ENCODE data around the gene RHOBTB1.

- TF ChIP-seq CTCF (IDR thresholded peaks at IDR 0.05; ENCODE audit: poor library complexity) (no peak), EZH2 (IDR thresholded peaks at IDR 0.05; ENCODE audit: borderline replicate concordance) (no peak), EZH2phosphoT487 (IDR thresholded peaks at IDR 0.05; ENCODE audit: low read depth, severe bottlenecking, unreplicated experiment) (no peak)
Observed at GRCh38 chr10:60872451-60872850, 71.5 kb downstream of the RHOBTB1 start.
